HG03439 (cell line): ENCODE results near the gene PRKAB2.
"Not testable (repeated sequence)": the region's sequence is repeated elsewhere in the genome, so short reads cannot be mapped to it uniquely, and the experiment has no call there.

Experiments used
- ATAC-seq: cut with Tn5 transposase; IDR thresholded peaks from one replicate; pipeline ENCODE4 v1.9.1; 2021; ENCODE audit warnings: mild to moderate bottlenecking, moderate library complexity; ENCODE audit not compliant: unreplicated experiment

PRKAB2 gene

GRCh38 chr1:147111381-147112130, 60.7 kb downstream of the PRKAB2 start:
- ATAC-seq, result no peak

GRCh38 chr1:147110872-147111271, 61.4 kb downstream of the PRKAB2 start:
- no peak for ATAC-seq

GRCh38 chr1:147110434-147110833, 61.8 kb downstream of the PRKAB2 start:
- no peak for ATAC-seq

DNA sequence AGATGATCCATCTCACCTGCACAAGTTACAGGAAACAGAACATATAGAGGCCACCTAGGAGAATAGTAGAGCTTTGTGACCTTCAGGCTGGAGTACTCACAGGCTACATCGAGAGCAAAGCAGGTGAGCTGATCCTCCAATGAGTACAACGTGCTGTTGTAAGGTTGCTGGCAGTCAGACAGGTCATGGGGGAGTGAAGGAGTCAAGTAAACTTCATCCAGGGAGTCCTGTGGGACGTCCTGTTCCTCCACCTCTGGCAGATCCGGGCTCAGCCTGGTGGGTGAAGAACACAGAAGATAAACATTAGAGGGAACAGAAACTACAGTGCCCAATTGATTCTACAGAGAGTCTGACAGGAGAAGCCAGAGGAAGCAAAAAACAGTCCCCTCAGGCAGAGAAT, 62.5 kb downstream of the PRKAB2 start:
- no peak for ATAC-seq

- no peak for ATAC-seq
Measured at GRCh38 chr1:147109041-147109440, 63.2 kb downstream of the PRKAB2 start.

- not testable (repeated sequence) for ATAC-seq
Measured at GRCh38 chr1:147106407-147106881, 65.8 kb downstream of the PRKAB2 start.

DNA sequence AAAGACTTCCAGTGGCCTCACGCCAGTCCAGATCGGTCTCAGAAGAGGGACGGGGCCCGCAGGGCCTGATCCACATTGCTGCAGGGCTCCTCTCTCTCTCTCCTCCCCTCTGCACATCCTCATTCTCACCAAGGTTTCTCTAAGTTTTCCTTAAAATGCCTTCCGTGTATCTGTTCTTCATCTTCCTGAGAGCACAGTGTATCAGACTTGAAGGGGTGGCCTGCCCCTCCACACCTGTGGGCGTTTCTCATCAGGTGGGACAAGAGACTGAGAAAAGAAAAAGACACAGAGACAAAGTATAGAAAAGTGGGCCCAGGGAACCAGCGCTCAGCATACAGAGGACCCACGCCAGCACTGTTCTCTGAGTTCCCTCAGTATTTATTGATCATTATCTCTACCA, 66.4 kb downstream of the PRKAB2 start:
- ATAC-seq, result no peak
